Lower leg skin (tissue), 4 donors: Measurements from ENCODE around the gene NAV1. TPM values are rescaled to one million over a fixed set of nuclear protein-coding genes. Genes with fewer than 3 reads are reported as not detected.
A peak's percentile ranks its signal among the peaks of the same experiment; 100 is the strongest.

Source experiments
- DNase-seq, 2 donors: peaks; one replicate each; pipeline ENCODE4 v3.0.0-alpha.2; 2019; ENCODE audit warnings: low spot score in 2 of 2
- H3K4me3 ChIP-seq: fragments of 200-600 bp; sonication (generic); 2 replicates; pipeline ENCODE4 v1.5.1; 2017; ENCODE audit warnings: mild to moderate bottlenecking, low read depth; ENCODE audit not compliant: poor library complexity, severe bottlenecking
- POLR2A ChIP-seq, 2 donors: fragments of 450-650 bp; IDR thresholded peaks; one replicate each; pipeline ENCODE4 v1.6.1; 2016 to 2017; ENCODE audit warnings: antibody characterized with exemption in 2 of 2, mild to moderate bottlenecking in 1 of 2, moderate library complexity in 1 of 2
- WGBS, 2 donors: methylation state at CpG; one replicate each; pipeline ENCODE4 v1.1.5; 2018; 5-methylcytosine and 5-hydroxymethylcytosine counted together
- intact Hi-C: fragments of 100-400 bp; cut with DNase I; formaldehyde crosslinking; loops from one replicate; pipeline ENCODE4 v1.15.0; 2023; ENCODE audit warnings: low total_unique reads
- total RNA-seq, 4 donors: library from RNA; depleted of rRNA; stranded (reverse); fragments of >200 nt; gene quantifications; one replicate each; pipeline ENCODE4 v1.1.0, GENCODE V29; 2016
- TF ChIP-seq, protein P1 (sequence below), 3 donors: fragments of 450-650 bp; IDR thresholded peaks; one replicate each; pipeline ENCODE4 v1.5.1; 2016; ENCODE audit warnings: antibody characterized with exemption in 3 of 3, mild to moderate bottlenecking in 3 of 3, moderate library complexity in 2 of 3

Gene NAV1
- total RNA-seq, 4 donors from 2014 or later = 12.1 to 34.2 (median 19.2) TPM

DNA sequence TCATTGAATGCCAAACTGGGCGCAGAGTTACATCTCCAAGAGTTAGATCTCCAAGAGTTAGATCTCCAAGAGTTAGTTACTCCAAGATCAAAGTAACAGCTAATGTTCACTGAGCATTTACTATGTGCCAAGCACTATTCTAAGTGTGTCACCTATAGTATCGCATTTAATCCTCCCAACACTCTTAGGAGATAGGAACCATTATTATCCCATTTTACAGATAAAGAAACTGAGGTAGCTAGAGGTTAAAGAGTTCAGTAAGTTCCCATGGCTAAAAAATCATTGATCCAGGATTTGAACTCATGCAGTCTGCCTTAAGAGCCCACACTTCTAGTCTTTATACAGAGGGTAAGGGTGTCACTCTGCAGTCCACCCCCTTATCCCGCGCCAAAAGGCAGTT lies 1.5 kb upstream of the NAV1 start:
- no peak overlapping the region for H3K4me3 ChIP-seq
- no peak for DNase-seq
- intact Hi-C loops = no loop called here
- TF ChIP-seq, protein P1, sequence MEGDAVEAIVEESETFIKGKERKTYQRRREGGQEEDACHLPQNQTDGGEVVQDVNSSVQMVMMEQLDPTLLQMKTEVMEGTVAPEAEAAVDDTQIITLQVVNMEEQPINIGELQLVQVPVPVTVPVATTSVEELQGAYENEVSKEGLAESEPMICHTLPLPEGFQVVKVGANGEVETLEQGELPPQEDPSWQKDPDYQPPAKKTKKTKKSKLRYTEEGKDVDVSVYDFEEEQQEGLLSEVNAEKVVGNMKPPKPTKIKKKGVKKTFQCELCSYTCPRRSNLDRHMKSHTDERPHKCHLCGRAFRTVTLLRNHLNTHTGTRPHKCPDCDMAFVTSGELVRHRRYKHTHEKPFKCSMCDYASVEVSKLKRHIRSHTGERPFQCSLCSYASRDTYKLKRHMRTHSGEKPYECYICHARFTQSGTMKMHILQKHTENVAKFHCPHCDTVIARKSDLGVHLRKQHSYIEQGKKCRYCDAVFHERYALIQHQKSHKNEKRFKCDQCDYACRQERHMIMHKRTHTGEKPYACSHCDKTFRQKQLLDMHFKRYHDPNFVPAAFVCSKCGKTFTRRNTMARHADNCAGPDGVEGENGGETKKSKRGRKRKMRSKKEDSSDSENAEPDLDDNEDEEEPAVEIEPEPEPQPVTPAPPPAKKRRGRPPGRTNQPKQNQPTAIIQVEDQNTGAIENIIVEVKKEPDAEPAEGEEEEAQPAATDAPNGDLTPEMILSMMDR (IDR thresholded peaks at IDR 0.05) = no peak
- TF ChIP-seq POLR2A (IDR thresholded peaks at IDR 0.05) = no peak
- WGBS, 2 donors = 92 to 99% methylated on average over 4 of the region's 4 CpGs

GRCh38 chr1:201537891-201538611 lies 876 bp upstream of the NAV1 start:
- 21 to 43% methylated on average over 6 of the region's 6 CpGs for whole genome bisulfite sequencing, 2 donors
- intact Hi-C loops = no loop called here
- DNase-seq = no peak
- H3K4me3 ChIP-seq = no peak overlapping the region
- no peak for TF ChIP-seq POLR2A (IDR thresholded peaks at IDR 0.05)
- TF ChIP-seq, protein P1 (IDR thresholded peaks at IDR 0.05) = no peak

DNA sequence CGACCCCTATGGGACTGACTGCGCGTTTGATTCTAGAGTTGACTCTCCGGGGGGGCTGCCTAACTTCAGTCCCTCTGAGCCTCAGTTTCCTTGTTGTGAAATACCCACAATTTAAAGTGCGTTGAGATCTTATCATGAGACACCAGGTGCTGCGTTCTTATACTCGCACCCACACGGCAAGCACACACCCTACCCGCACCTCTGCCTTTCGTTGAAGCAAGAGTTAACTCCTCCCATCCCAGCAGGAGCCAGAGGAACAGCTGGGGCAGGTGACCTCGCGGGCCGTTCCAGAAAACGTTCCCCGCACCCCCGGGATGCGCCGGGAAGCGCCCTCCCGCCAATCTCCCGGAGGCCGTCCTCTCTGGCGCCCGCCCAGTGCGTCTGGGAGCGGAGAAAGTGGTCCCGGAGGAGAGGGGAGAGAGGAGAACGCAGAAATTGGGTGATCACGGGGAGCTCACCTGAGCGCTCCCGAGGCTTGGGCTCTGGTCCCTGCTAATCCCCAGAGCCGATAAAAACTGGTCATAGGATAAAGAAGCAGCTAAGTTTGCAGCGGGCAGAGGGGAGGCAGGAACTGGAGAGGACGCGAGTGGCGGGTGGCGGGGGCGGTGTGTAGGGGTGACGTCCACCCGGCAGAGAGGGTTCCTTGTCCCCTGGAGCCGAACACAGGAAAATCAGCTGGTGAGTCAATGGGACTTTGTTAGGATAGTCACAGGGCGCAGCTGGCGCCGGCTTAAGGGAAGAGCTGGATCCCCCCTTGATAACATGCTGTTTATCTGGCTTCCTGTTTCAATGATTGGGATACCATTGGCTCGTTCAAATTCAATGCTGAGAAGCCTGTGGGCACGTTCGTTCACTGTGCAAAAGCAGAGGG lies 869 bp downstream of the NAV1 start:
- H3K4me3 ChIP-seq = peak overlapping the region; percentile 52
- 1 to 6% methylated on average over 34 to 47 of the region's 47 CpGs for WGBS, 2 donors
- intact Hi-C loops = loop anchor here (5.0 kb wide), 1 partner anchor 168 kb away; no protein-coding TSS in a partner anchor
- DNase-seq = peak; percentile 62 to 95
- no peak for TF ChIP-seq POLR2A (IDR thresholded peaks at IDR 0.05)
- TF ChIP-seq, protein P1 (IDR thresholded peaks at IDR 0.05) = no peak

GRCh38 chr1:201540846-201541735 lies 2.2 kb downstream of the NAV1 start:
- TF ChIP-seq POLR2A (IDR thresholded peaks at IDR 0.05) = no peak
- TF ChIP-seq, protein P1 (IDR thresholded peaks at IDR 0.05) = no peak
- intact Hi-C loops = loop anchor here (5.0 kb wide), 1 partner anchor 166 kb away; no protein-coding TSS in a partner anchor
- DNase-seq = peak in 1 of 2 donors; percentile 48
- WGBS, 2 donors = 61 to 62% methylated on average over 12 of the region's 12 CpGs
- no peak overlapping the region for H3K4me3 ChIP-seq

- peak in 1 of 2 donors; percentile 87 for DNase-seq
- intact Hi-C loops = loop anchor here (5.0 kb wide), 1 partner anchor 165 kb away; no protein-coding TSS in a partner anchor
- no peak overlapping the region for H3K4me3 ChIP-seq
- WGBS, 2 donors = 44 to 47% methylated on average over 9 of the region's 9 CpGs
- TF ChIP-seq POLR2A (IDR thresholded peaks at IDR 0.05) = no peak
- TF ChIP-seq, protein P1 (IDR thresholded peaks at IDR 0.05) = no peak
These were observed 3.5 kb downstream of the NAV1 start for GRCh38 chr1:201542309-201543035.
